HG02938 (cell line): ENCODE results near the gene F12.
"Not testable (repeated sequence)": the region's sequence is repeated elsewhere in the genome, so short reads cannot be mapped to it uniquely, and the experiment has no call there.

Source experiments
- ATAC-seq: cut with Tn5 transposase; IDR thresholded peaks from one replicate; pipeline ENCODE4 v1.9.1; 2021; ENCODE audit warnings: mild to moderate bottlenecking, moderate library complexity; ENCODE audit not compliant: unreplicated experiment

Gene F12

GRCh38 chr5:177432839-177433657 is 23.7 kb upstream of the F12 start:
- ATAC-seq: no peak

- ATAC-seq: peak; percentile 15
Measured at GRCh38 chr5:177432143-177432838, 22.9 kb upstream of the F12 start.

- peak; percentile 29 for ATAC-seq
Measured at GRCh38 chr5:177431317-177432142, 22.2 kb upstream of the F12 start.

- no peak for ATAC-seq
Measured at GRCh38 chr5:177430972-177431316, 21.6 kb upstream of the F12 start.

GRCh38 chr5:177430140-177430951 is 21.0 kb upstream of the F12 start:
- ATAC-seq: no peak

- ATAC-seq: no peak
Measured at GRCh38 chr5:177429248-177430040, 20.1 kb upstream of the F12 start.

- ATAC-seq: no peak
Measured at GRCh38 chr5:177428574-177429217, 19.3 kb upstream of the F12 start.

- no peak for ATAC-seq
Measured at GRCh38 chr5:177427919-177428573, 18.7 kb upstream of the F12 start.

- no peak for ATAC-seq
Measured at GRCh38 chr5:177427211-177427822, 18.0 kb upstream of the F12 start.

GRCh38 chr5:177426566-177427210 is 17.3 kb upstream of the F12 start, which contains the start of gene GRK6:
Gene GRK6 (plus strand): TSS chr5:177426676. CDS start chr5:177426846, 170 bp downstream.
- peak; percentile 5 for ATAC-seq

- peak; percentile 87 for ATAC-seq
Measured at GRCh38 chr5:177425801-177426565, 16.6 kb upstream of the F12 start.

- ATAC-seq: no peak
Measured at GRCh38 chr5:177425196-177425800, 15.9 kb upstream of the F12 start.

GRCh38 chr5:177423671-177424070 is 14.3 kb upstream of the F12 start:
- ATAC-seq: no peak

GRCh38 chr5:177421062-177421798 is 11.9 kb upstream of the F12 start:
- ATAC-seq: no peak

GRCh38 chr5:177420472-177420871 is 11.1 kb upstream of the F12 start:
- not testable (repeated sequence) for ATAC-seq

GRCh38 chr5:177419046-177419445 is 9.7 kb upstream of the F12 start:
- ATAC-seq: no peak
